GM18907 (cell line): ENCODE measurements around the gene AATF.
"Not testable (repeated sequence)": the region's sequence is repeated elsewhere in the genome, so short reads cannot be mapped to it uniquely, and the experiment has no call there.

Experiments
- ATAC-seq: cut with Tn5 transposase; IDR thresholded peaks from one replicate; pipeline ENCODE4 v1.9.1; 2021; ENCODE audit warnings: mild to moderate bottlenecking, moderate library complexity; ENCODE audit not compliant: unreplicated experiment

Gene AATF

DNA sequence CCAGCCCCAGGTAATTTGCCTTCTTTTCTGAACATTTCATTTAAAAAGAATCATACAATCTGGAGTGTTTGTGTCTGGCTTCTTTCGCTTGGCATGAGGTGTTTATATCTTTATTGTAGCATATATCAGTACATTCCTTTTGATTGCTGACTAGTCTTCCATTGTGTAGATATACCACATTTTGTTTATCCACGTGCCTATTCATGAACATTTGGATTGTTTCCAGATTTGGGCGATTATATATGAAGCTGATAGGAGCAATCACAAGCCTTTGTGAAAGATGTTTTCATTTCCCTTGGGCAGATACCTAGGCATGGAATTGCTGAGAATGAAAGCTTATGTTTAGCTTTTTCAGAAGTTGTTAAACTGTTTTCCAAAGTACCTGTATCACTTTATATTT is 120.3 kb downstream of the AATF start:
- no peak for ATAC-seq

- ATAC-seq: not testable (repeated sequence)
These were observed 124.7 kb downstream of the AATF start for GRCh38 chr17:37073464-37073863.

- ATAC-seq: no peak
These were observed 130.4 kb downstream of the AATF start for GRCh38 chr17:37079065-37079708.

DNA sequence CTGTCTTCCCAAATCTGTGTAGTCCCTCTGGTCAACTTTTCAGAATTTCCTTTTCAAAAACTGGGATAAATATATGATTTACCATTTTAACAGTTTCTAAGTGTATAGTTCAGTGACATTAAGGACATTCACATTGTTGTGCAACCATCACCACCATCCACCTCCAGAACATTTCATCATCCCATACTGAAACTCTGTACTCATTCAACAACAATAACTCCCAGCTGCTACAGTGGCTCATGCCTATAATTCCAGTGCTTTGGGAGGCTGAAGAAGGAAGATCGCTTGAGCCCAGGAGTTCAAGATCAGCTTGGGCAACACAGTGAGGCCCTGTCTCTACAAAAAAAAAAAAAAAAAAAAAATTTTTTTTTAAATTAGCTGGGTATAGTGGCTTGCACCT is 131.0 kb downstream of the AATF start:
- ATAC-seq: no peak

DNA sequence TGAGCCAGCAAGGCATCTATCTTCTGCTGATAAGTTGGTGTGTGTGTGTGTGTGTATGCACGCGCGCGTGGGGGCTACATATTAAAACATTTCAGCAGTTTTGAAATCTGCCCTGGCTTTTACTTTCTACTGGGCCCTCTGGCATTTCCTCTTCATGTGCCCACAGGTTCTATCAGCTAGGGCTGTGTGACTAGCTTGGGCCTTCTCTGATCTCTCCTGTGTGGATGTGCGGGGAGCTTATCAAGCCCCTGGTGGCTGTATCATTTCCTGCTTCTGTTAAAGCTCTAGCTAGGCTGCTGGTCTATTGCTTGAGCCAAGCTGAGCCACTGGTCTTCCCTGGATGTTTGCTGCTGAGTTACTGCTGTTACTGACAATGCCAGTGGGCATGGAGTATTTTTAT is 132.5 kb downstream of the AATF start:
- no peak for ATAC-seq

- no peak for ATAC-seq
These were observed 133.6 kb downstream of the AATF start for GRCh38 chr17:37082311-37082860.

- no peak for ATAC-seq
These were observed 134.2 kb downstream of the AATF start for GRCh38 chr17:37082985-37083384.

DNA sequence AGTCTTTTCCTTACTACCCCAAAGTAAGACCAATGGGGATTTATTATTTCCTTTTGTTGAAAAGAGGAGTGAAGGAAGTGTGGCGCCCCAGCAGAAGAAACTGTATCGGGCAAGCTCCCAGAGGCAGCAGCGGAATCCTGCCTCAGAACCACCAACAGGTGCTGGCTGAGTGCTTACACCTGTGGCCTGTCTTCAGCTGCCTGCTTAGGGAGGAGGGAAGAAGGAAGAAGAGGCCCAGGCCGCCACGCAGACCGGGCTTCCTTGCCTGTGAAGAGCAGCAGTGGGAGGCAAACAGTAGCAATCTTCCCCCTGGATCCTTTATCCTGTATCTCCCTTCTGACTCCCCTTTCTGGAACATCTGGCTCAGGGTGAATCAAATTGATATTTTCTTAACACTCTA is 134.7 kb downstream of the AATF start:
- ATAC-seq: no peak

GRCh38 chr17:37084372-37084771 is 135.6 kb downstream of the AATF start:
- ATAC-seq: no peak

- ATAC-seq: no peak
These were observed 137.6 kb downstream of the AATF start for GRCh38 chr17:37086334-37086733.

- ATAC-seq: no peak
These were observed 138.2 kb downstream of the AATF start for GRCh38 chr17:37086948-37087347.

DNA sequence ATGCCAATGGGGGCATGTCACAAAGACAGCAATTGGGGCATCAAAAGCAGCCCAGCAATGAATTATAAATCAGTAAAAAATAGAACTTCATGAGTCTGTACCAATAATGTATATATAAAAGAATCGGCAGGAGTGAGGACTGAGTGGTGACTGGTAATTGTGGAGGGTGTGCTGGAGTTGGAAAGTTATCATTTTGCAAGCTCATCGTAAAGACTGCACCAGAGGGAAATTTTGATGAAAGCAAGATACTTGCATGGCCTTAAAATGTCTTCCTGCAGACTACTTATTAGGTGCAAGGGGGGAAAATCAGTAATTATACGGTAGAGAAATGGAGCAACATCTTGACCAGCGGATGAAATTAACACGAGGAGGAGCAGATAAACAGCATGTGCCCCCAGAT is 138.9 kb downstream of the AATF start:
- no peak for ATAC-seq

GRCh38 chr17:37088459-37088858 is 139.7 kb downstream of the AATF start:
- ATAC-seq: no peak

DNA sequence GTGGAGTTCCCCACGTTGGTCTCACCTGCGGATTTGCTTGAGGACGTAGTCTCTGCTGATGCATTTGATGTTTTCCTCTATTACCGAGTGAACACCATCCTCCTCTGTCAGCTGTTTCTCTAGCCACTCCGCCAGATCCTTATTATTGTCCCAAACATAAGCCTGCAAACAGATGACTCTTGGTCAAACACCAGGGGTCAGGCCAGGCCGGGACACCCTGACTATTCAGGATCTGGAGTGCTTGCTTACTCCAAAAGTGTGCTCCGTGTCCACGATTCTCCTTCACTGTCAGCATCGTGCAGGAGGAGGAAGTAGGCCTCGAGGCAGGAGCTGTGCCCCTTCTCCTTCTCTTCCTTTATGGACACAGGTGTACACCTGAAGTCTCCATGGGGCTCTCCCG is 140.2 kb downstream of the AATF start:
- no peak for ATAC-seq

DNA sequence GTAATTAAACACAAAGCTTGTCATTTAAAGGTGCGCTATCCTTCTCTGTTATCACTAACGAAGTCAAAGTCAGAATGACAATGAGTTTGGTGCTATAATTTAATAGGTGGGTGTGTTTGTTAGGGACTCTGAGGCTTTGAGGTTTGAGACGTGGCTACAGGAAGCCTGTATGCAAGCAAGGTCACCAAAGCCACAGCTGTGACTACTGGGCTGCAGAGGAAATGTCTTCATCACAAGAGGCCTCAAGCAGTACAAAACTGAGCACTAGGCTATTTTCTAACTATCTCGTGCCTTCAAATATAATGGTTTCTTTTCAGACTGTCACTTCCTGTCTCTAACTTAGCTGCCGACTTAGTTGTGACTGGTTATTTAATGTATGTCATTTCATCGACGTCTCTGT is 141.2 kb downstream of the AATF start:
- ATAC-seq: peak; percentile 65

GRCh38 chr17:37090941-37091340 is 142.2 kb downstream of the AATF start:
- ATAC-seq: no peak

GRCh38 chr17:37092071-37092470 is 143.3 kb downstream of the AATF start:
- ATAC-seq: no peak

- ATAC-seq: no peak
These were observed 143.9 kb downstream of the AATF start for GRCh38 chr17:37092701-37093100.

DNA sequence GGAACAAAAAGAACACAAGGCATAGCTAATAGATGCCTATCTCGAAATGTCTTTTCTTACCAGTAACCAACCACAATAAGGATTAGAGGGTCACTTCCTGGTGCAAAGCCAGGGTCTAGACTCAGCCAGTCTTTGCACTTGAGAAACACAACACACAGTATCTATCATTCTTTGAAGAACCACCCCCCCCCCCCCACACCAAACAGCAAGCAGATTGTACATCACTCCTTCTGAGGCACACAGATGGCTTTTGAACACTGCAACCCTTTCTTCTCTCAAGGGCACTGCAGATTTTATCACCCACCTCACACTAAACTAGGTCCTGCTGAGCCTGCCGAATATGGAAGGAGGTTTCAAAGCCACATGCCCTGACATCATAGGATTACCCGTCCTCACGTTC is 145.6 kb downstream of the AATF start:
- no peak for ATAC-seq

- ATAC-seq: no peak
These were observed 147.3 kb downstream of the AATF start for GRCh38 chr17:37096071-37096470.

DNA sequence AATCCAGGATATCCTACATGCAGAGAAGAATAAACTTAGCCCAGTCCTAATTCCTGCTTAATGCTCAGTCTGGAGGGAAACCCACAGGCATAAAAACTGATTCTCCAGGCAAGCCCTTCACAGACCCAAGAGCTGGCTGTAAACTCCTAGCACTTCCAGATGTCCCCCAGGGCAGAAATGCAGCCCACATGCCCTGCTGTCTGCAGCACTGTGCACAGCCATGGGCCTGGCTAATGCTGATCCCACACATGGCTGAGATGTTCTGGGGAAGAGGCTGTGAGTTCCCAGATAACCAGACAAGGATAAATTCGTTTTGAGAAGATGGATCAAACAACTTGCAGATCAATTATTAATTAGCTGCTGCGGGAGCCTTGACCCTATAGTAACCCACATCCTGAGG is 148.4 kb downstream of the AATF start:
- ATAC-seq: no peak

GRCh38 chr17:37098152-37098551 is 149.4 kb downstream of the AATF start:
- ATAC-seq: no peak
